ENCODE results near the gene RAD51B.

DNA sequence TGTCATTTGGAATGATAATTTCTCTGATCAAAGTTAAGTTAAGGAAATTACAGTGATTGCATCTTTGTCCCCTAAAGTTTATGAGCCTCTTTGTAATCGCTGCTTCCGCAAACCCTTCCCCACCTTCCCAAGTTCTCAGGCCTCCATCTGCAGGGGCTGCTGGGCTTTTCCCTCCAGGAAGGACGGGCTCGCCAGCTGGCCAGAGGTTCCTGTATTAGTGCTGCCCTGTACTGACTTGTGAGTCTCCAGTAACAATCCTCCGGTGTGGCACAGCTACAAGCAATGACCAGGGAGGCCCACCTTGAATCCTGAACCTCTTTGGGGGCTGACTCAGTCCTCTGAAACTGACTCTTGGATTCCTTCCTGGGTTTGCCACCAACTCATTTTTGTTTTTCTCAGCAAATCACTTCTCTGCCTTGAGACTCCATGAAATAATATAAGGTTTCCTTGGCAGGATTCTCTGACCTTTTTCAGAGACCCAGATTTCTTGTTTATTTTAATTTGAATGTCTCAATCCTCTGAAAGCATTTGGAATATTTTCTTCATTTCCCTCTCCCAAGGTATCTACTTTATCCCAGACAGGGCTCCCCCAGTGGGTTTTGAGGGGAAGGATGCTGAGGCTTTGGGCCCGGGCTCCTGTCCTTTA is 574.7 kb downstream of the RAD51B start:
- no peak for TF ChIP-seq POLR2A (IDR thresholded peaks at IDR 0.05; ENCODE audit: low read depth, low read length)
- no peak for TF ChIP-seq POLR2AphosphoS5 (IDR thresholded peaks at IDR 0.05; ENCODE audit: low read depth, low read length)
- no peak for TF ChIP-seq SPI1 (IDR thresholded peaks at IDR 0.05; ENCODE audit: low read depth, low read length)
- no peak for TF ChIP-seq TAF1 (IDR thresholded peaks at IDR 0.05; ENCODE audit: low read depth, low read length)
- TF ChIP-seq POU2F2 (IDR thresholded peaks at IDR 0.05; ENCODE audit: low read depth, low read length): no peak

Data from GM12891 (cell line).